OCI-LY7 (cell line): ENCODE results near the gene ZNF311. TPM values are rescaled to one million over a fixed set of nuclear protein-coding genes. Genes with fewer than 3 reads are reported as not detected.

Experiments used
- BruUV-seq: library from RNA; stranded (reverse); fragments of 400-500 nt; replicated peaks from 2 replicates; lab custom pipeline; 2021; lab: Mats Ljungman, UMichigan
- CTCF ChIA-PET: fragments of 300-600 bp; sonication (Branson Sonifier 250); formaldehyde crosslinking; loops from one replicate; lab custom pipeline; 2022; ENCODE audit warnings: antibody characterized with exemption; ENCODE audit not compliant: unreplicated experiment; lab: Charles Lee
- POLR2A ChIA-PET: fragments of 300-600 bp; sonication (Branson Sonifier 250); formaldehyde crosslinking; loops from one replicate; lab custom pipeline; 2022; ENCODE audit warnings: antibody characterized with exemption; lab: Charles Lee
- DNase-seq: peaks from one replicate; pipeline ENCODE4 v3.0.0-alpha.2; 2015; ENCODE audit warnings: low spot score
- H2AFZ ChIP-seq: fragments of 200-600 bp; sonication (generic), shearing (Covaris generic); 2 replicates; pipeline ENCODE4 v1.6.1; 2014; ENCODE audit warnings: mild to moderate bottlenecking, antibody characterized with exemption, low read length, moderate library complexity
- H3K27ac ChIP-seq: fragments of 200-600 bp; sonication (generic); 2 replicates; pipeline ENCODE4 v1.5.1; 2014; ENCODE audit warnings: mixed run types, low read depth, mild to moderate bottlenecking, moderate library complexity, low read length, inconsistent platforms; ENCODE audit not compliant: poor library complexity, severe bottlenecking
- H3K36me3 ChIP-seq: fragments of 200-600 bp; sonication (generic); 2 replicates; pipeline ENCODE4 v1.6.1; 2014; ENCODE audit warnings: mild to moderate bottlenecking, antibody characterized with exemption, low read length, moderate library complexity, mixed read lengths; ENCODE audit not compliant: insufficient read depth
- H3K4me1 ChIP-seq: fragments of 200-600 bp; sonication (generic); 2 replicates; pipeline ENCODE4 v1.5.1; 2014; ENCODE audit warnings: mild to moderate bottlenecking, low read length; ENCODE audit not compliant: insufficient read depth, poor library complexity, severe bottlenecking
- H3K4me2 ChIP-seq: fragments of 200-600 bp; sonication (generic); 2 replicates; pipeline ENCODE4 v1.6.1; 2014; ENCODE audit warnings: mild to moderate bottlenecking, low read length
- H3K4me3 ChIP-seq: fragments of 200-600 bp; sonication (generic); 2 replicates; pipeline ENCODE4 v1.5.1; 2014; ENCODE audit warnings: mild to moderate bottlenecking, low read depth, low read length; ENCODE audit not compliant: poor library complexity, severe bottlenecking
- H3K79me2 ChIP-seq: fragments of 200-600 bp; sonication (generic); 2 replicates; pipeline ENCODE4 v1.6.1; 2016; ENCODE audit warnings: low read depth, mild to moderate bottlenecking, low read length, moderate library complexity, mixed read lengths; ENCODE audit not compliant: insufficient read depth
- H3K9me2 ChIP-seq: fragments of 200-600 bp; sonication (generic); 2 replicates; pipeline ENCODE4 v1.6.1; 2016; ENCODE audit warnings: mild to moderate bottlenecking, low read length, mixed read lengths; ENCODE audit not compliant: insufficient read depth
- H3K9me3 ChIP-seq: fragments of 200-600 bp; sonication (generic); 2 replicates; pipeline ENCODE4 v1.6.1; 2014; ENCODE audit warnings: mild to moderate bottlenecking, mixed run types, low read length, mixed read lengths
- H4K20me1 ChIP-seq: fragments of 200-600 bp; sonication (generic); 2 replicates; pipeline ENCODE4 v1.6.1; 2014; ENCODE audit warnings: mild to moderate bottlenecking, antibody characterized with exemption, low read length, moderate library complexity, mixed read lengths; ENCODE audit not compliant: insufficient read depth
- EZH2phosphoT487 ChIP-seq: fragments of 200-600 bp; sonication (generic); IDR thresholded peaks from 2 replicates; pipeline ENCODE4 v1.6.1; 2018; ENCODE audit warnings: low read depth, borderline replicate concordance, mild to moderate bottlenecking, mixed run types, antibody characterized with exemption, low read length, moderate library complexity, mixed read lengths
- intact Hi-C: fragments of 100-400 bp; cut with micrococcal nuclease; formaldehyde crosslinking; loops from one replicate; pipeline ENCODE4 v1.10.0; 2022; ENCODE audit not compliant: unreplicated experiment
- total RNA-seq, 2 experiments: library from RNA; depleted of rRNA in 1 of 2; stranded (reverse); fragments of >200 nt in 1 of 2; shearing (Covaris generic) in 1 of 2; gene quantifications; 2 replicates each; pipeline ENCODE4 v1.2.3, GENCODE V29; 2014 to 2022
- TF ChIP-seq, protein P1 (sequence below): fragments of 200-600 bp; sonication (generic); conservative IDR thresholded peaks from 2 replicates; pipeline ENCODE4 v1.5.1; 2014; ENCODE audit warnings: mild to moderate bottlenecking, antibody characterized with exemption, low read length, moderate library complexity, mixed read lengths

Gene ZNF311
- total RNA-seq, 2 experiments from 2014 or later = not detected

GRCh38 chr6:28996844-28997510 lies 8.1 kb downstream of the ZNF311 start:
- TF ChIP-seq EZH2phosphoT487 = no peak
- TF ChIP-seq, protein P1, sequence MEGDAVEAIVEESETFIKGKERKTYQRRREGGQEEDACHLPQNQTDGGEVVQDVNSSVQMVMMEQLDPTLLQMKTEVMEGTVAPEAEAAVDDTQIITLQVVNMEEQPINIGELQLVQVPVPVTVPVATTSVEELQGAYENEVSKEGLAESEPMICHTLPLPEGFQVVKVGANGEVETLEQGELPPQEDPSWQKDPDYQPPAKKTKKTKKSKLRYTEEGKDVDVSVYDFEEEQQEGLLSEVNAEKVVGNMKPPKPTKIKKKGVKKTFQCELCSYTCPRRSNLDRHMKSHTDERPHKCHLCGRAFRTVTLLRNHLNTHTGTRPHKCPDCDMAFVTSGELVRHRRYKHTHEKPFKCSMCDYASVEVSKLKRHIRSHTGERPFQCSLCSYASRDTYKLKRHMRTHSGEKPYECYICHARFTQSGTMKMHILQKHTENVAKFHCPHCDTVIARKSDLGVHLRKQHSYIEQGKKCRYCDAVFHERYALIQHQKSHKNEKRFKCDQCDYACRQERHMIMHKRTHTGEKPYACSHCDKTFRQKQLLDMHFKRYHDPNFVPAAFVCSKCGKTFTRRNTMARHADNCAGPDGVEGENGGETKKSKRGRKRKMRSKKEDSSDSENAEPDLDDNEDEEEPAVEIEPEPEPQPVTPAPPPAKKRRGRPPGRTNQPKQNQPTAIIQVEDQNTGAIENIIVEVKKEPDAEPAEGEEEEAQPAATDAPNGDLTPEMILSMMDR = no peak
- ChIA-PET POLR2A (interaction anchor here (0.6 kb wide), 1 partner anchor 333 kb away, joined by 3 read pairs; no protein-coding TSS in a partner anchor), CTCF (no interaction called here)
- intact Hi-C loops = no loop called here
- H3K36me3 ChIP-seq = no peaks in the 10 kb centered on the region
- no peak for DNase-seq
- H3K27ac ChIP-seq = no peak overlapping the region
- BruUV-seq = no TSS peak
- no peak overlapping the region for H2AFZ ChIP-seq
- no peak overlapping the region for H3K4me3 ChIP-seq
- H3K9me3 ChIP-seq = no peaks in the 10 kb centered on the region
- no peaks in the 10 kb centered on the region for H3K79me2 ChIP-seq
- H3K9me2 ChIP-seq = 0 out of 2 replicates have a peak, but pooled peaks cover 4% of the 10 kb centered on the region
- no peak overlapping the region for H3K4me2 ChIP-seq
- no peaks in the 10 kb centered on the region for H4K20me1 ChIP-seq
- no peaks in the 10 kb centered on the region for H3K4me1 ChIP-seq

GRCh38 chr6:28995093-28995650 lies 9.9 kb downstream of the ZNF311 start:
- TF ChIP-seq, protein P1 = no peak
- no peak for TF ChIP-seq EZH2phosphoT487
- H3K4me2 ChIP-seq = no peak overlapping the region
- H3K79me2 ChIP-seq = no peaks in the 10 kb centered on the region
- H3K36me3 ChIP-seq = no peaks in the 10 kb centered on the region
- H3K4me3 ChIP-seq = no peak overlapping the region
- H3K27ac ChIP-seq = no peak overlapping the region
- intact Hi-C loops = no loop called here
- no peak for DNase-seq
- H3K9me3 ChIP-seq = no peaks in the 10 kb centered on the region
- ChIA-PET CTCF (no interaction called here), POLR2A (no interaction called here)
- no peak overlapping the region for H2AFZ ChIP-seq
- BruUV-seq = no TSS peak
- no peaks in the 10 kb centered on the region for H4K20me1 ChIP-seq
- no peaks in the 10 kb centered on the region for H3K9me2 ChIP-seq
- H3K4me1 ChIP-seq = no peaks in the 10 kb centered on the region
